NT2/D1 (cell line): ENCODE data around the gene MLLT1.

Source experiments
- SUZ12 ChIP-seq: IDR thresholded peaks from 2 replicates; pipeline ENCODE4 v1.6.1; 2011; ENCODE audit not compliant: insufficient read length, insufficient read depth; ENCODE audit errors: extremely low read depth
- YY1 ChIP-seq: IDR thresholded peaks from 2 replicates; pipeline ENCODE4 v1.6.1; 2011; ENCODE audit not compliant: insufficient read length, insufficient read depth
- ZNF274 ChIP-seq: IDR thresholded peaks from 2 replicates; pipeline ENCODE4 v1.6.1; 2011; ENCODE audit warnings: mild to moderate bottlenecking, low read depth, low read length

DNA sequence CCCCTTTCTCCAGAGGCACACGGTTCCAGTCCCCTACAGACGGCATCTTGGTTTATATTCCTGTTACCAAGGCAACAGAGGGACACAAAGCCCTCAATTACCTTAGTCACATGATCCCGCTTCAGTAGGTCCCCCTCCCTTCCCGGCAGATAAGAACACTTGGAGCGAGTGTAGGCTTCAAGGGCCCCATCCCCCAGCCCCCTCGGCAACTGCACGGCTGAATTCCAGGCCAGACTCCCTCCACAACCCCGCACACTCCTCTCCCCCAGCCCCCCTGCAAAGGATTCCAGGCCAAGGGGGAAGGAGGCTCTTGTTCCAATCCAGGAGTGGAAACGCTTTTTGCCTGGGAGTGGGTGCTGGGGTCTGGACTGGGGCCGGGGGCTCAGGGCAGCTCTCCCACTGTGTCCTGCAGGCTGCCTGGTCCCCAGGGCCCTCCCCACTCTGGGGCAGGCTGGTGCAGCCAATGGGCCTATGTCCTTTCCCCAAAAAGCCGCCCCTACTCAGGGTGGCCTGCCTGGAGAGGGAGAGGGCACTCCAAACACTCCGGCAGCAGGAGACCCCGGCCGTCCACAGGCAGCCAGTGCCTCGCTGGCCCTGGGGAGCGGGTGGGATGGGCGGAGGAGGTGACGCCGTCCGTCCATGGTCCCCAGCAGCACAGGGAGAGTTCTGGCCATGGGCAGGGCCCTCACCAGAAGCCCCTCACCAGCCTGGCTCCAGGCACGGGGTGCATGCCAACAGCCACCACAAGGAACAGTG lies 62.6 kb downstream of the MLLT1 start:
- TF ChIP-seq YY1, result no peak
- TF ChIP-seq ZNF274, result no peak
- no peak for TF ChIP-seq SUZ12
